Measurements from ENCODE around the gene ALDH3B1.

ALDH3B1 gene

GRCh38 chr11:68032997-68033707 lies 23.0 kb downstream of the ALDH3B1 start:
- DNase-seq, result no peak

GRCh38 chr11:68033708-68034045 lies 23.6 kb downstream of the ALDH3B1 start:
- no peak for DNase-seq

DNA sequence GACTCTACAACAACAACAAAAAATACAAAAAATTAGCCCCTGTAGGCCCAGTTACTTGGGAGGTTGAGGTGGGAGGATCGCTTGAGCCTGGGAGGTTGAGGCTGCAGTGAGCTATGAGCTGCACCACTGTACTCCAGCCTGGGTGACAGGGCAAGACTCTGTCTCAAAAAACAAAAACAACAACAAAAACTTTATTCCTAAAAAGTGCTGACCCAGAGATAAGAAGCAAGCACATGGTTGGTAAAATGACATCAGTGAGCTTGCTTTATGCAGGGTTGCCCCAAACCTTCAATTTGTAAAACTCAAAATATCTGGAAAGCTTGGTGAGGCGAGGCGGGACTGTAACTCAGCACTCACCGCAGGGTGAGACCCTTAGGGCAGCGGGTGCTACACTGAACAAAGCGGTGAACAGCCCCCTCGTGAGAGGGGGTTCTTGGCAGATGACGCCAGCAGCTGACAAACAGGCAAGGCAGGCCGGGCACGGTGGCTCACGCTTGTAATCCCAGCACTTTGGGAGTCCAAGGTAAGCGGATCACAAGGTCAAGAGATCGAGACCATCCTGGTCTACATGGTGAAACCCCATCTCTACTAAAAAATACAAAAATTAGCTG lies 25.2 kb downstream of the ALDH3B1 start:
- no peak for DNase-seq

DNA sequence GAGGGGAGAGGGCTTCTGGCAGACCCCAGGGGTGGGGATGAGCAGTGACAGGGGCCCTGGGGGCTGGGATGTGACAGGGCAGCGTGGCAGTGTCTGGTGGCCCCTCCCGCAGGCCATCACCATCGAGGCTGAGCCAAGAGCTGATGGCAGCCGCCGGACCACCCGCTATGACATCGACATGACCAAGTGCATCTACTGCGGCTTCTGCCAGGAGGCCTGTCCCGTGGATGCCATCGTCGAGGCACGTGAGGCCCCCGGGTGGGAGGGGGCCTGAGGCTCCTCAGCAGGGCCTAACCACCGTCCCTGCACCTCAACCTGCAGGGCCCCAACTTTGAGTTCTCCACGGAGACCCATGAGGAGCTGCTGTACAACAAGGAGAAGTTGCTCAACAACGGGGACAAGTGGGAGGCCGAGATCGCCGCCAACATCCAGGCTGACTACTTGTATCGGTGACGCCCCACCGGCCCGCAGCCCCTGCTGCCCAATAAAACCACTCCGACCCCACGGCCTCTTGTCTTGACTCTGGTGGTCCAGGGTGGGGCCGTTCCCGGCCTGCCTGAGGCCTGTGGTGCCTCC lies 26.1 kb downstream of the ALDH3B1 start:
- no peak for DNase-seq

- DNase-seq, result no peak
Observed at GRCh38 chr11:68036717-68037239, 26.7 kb downstream of the ALDH3B1 start.

DNA sequence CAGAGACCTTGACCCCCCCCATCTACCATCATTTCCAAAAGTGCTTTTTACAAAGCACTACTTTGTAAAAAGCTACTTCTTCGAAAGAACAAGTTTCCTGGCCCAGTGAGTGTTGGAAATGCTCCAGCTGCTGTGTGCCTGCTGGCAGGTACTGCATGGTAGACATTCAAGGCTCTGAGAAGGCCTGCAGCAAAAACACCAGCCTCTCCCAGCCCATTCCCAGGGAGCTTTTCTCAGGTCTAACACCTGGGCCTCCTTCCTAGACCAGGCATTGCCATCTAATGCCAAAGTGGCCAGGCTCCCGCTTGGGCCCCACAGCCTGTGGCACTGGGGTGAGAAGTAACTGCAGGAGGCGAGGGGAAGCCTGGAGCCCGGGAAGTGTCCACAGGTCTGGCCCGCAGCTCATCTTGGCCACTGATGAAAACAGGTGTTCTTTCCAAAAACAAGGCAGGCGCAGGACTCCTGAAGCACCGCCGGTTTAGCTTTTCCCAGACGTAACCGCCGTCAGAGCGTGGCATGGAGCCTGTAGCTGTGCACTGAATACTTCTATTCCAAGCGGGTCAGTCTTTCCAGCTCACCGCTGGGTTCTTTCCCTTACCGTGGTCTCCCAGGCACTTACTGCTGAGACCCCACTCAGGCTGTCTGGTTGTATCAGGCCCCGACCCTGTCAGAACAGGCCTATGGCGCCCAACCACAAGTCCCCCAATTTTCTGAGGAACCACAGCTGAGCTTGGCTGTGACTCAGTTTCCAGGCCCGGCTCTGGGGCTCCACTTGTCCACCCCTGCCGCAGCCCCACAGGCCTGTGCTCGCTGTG lies 27.5 kb downstream of the ALDH3B1 start:
- DNase-seq, result no peak

- DNase-seq, result peak; percentile 56
Observed at GRCh38 chr11:68038226-68038717, 28.1 kb downstream of the ALDH3B1 start.

- DNase-seq, result peak; percentile 22
Observed at GRCh38 chr11:68038718-68039525, 28.8 kb downstream of the ALDH3B1 start, which contains the start of gene TCIRG1. TSS of gene TCIRG1 (plus strand) at chr11:68039025. CDS start at chr11:68041272, 2,247 bp downstream.

GRCh38 chr11:68039526-68040086 lies 29.5 kb downstream of the ALDH3B1 start:
- DNase-seq, result no peak

DNA sequence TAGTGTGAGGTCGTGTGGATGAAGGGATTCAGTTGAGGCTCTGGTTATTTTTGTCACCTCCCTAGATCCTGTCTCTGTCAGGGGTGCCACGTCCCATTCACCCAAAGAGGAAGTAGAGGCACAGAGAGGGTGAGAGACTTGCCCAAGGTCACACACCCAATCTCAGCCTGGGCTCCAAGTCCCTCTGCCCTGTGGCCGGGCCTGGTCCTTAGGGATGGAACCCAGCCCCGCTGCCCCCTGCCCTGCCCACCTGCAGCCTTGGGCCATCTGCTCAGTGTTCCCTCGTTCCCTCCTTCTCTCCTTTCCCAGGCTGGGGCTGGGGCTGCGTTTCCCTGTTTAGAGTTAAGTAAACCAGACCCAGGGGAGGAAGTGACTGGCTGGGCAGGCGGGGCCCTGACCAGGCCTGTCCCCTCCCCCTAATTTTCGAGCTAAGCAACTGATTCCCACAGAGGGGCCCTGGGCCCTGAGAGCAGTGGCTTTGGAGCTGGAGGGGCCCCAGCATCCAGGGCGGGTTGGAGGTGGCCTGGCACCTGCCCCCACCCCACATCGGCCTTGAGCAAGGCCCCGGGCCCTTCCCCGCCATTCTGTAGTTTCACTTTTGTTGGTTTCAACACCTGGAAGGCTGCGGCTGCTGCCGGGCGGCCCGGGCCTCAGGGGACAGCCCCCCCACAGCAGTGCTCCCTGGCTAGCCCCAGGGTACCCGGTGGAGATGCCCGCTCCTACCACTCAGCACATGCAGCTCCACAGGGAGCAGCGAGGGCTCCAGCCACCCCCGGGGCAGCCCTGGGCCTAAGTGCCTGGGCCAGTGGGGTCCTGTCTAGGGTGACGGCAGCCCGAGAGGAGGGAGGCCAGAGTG lies 30.2 kb downstream of the ALDH3B1 start:
- DNase-seq, result no peak

- no peak for DNase-seq
Observed at GRCh38 chr11:68040957-68041591, 30.9 kb downstream of the ALDH3B1 start.

DNA sequence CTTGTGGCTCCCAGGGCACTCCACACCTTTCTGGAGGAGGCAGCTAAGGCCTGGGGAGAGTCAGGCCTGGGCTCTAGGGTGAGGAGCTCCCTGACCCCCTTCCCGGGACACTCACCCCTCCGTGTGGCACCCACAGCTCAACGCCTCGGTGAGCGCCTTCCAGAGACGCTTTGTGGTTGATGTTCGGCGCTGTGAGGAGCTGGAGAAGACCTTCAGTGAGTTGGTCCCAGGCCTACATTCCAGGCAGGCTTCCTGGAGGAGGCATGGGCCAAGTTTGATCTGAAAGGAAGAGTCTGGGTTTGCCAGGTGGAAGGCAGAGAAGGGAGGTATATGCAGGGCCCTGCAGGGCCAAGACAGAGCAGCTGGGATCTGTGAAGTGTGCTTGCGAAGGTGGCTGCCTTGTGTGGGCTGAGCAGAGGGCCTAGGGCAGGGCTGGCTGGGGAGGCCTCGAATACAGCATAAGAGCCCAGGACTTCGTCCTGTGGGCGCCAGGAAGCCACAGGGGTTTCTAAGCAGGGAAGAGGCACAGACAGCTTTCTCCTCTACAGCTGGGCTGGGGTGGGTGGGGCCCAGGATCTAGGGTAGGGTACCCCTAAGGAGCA lies 31.6 kb downstream of the ALDH3B1 start:
- no peak for DNase-seq

- no peak for DNase-seq
Observed at GRCh38 chr11:68042219-68043028, 32.3 kb downstream of the ALDH3B1 start.

GRCh38 chr11:68043029-68043348 lies 32.9 kb downstream of the ALDH3B1 start:
- DNase-seq, result no peak

DNA sequence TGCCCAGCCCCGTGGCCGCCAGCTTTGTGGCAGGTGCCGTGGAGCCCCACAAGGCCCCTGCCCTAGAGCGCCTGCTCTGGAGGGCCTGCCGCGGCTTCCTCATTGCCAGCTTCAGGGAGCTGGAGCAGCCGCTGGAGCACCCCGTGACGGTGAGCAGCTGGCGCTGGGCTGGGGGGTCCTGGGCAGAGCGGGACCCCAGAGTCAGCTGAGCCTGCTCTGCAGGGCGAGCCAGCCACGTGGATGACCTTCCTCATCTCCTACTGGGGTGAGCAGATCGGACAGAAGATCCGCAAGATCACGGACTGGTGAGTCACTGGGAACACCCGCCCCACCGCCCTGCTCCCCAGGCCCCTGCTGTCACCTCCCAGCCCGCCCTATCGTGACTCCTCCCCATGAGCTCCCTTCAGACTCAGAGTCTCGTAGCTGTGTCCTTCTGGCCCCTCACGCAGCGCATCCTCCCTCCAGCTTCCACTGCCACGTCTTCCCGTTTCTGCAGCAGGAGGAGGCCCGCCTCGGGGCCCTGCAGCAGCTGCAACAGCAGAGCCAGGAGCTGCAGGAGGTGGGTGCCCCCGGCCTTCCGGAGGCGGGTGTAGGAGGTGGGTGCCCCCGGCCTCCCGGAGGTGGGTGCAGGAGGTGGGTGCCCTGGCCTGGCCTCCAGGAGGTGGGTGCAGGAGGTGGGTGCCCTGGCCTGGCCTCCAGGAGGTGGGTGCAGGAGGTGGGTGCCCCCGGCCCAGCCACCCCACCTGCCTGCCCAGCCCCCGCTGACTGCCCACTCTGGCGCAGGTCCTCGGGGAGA lies 33.4 kb downstream of the ALDH3B1 start:
- peak; percentile 47 for DNase-seq

DNA sequence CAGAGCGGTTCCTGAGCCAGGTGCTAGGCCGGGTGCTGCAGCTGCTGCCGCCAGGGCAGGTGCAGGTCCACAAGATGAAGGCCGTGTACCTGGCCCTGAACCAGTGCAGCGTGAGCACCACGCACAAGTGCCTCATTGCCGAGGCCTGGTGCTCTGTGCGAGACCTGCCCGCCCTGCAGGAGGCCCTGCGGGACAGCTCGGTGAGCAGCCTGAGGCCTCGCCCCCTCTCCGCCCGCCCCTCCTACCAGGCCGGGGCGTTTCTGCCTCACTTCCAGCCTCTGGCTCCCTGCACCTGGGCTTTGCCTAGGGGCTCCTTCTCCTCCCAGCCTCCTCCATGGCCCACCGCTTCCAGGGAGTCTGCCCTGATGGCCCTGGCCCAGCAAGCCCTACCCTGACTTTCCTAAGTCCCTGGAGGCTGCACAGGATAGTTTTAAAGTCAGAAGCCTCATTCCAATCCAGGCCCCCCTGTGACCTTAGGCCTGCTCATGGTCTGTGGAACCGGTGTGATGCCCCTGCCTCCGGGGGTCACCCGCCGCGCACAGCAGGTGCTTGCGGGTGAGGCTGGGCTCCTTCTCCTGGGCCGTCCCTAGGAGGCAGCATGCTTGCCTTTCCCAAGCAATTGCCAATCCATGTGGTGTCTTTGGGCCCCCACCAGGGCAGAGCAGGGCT lies 34.2 kb downstream of the ALDH3B1 start:
- peak; percentile 60 for DNase-seq

DNA sequence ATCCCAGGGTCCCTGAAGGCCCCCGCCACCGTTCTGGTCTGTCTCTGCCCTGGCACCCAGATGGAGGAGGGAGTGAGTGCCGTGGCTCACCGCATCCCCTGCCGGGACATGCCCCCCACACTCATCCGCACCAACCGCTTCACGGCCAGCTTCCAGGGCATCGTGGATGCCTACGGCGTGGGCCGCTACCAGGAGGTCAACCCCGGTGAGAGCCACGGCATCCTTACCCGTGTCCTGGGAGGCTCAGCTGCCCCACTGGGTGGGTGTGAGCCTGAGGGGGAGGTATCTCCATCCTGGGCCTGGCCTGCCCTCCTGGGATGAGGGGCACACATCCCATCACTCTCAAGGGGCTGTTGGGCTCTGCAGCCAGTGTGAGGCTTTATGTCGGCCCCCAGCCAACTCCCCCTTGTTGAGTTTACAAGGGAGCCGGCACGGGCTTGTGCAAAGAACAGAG lies 34.8 kb downstream of the ALDH3B1 start:
- no peak for DNase-seq

Data from SHP77 treated with DMSO at 0.1 percent for 48 hours (cell line).